Measurements from ENCODE around the gene PSMD13.
"Not testable (repeated sequence)": the region's sequence is repeated elsewhere in the genome, so short reads cannot be mapped to it uniquely, and the experiment has no call there.

PSMD13 gene

GRCh38 chr11:214083-214482 lies 22.7 kb upstream of the PSMD13 start:
- no peak for DNase-seq (ENCODE audit: low read depth)
- TF ChIP-seq, protein P1, sequence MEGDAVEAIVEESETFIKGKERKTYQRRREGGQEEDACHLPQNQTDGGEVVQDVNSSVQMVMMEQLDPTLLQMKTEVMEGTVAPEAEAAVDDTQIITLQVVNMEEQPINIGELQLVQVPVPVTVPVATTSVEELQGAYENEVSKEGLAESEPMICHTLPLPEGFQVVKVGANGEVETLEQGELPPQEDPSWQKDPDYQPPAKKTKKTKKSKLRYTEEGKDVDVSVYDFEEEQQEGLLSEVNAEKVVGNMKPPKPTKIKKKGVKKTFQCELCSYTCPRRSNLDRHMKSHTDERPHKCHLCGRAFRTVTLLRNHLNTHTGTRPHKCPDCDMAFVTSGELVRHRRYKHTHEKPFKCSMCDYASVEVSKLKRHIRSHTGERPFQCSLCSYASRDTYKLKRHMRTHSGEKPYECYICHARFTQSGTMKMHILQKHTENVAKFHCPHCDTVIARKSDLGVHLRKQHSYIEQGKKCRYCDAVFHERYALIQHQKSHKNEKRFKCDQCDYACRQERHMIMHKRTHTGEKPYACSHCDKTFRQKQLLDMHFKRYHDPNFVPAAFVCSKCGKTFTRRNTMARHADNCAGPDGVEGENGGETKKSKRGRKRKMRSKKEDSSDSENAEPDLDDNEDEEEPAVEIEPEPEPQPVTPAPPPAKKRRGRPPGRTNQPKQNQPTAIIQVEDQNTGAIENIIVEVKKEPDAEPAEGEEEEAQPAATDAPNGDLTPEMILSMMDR (conservative IDR thresholded peaks at IDR 0.05; ENCODE audit: low read depth, low read length), result no peak
- H3K4me3 ChIP-seq (ENCODE audit: low read depth, low read length), result no peak overlapping the region

DNA sequence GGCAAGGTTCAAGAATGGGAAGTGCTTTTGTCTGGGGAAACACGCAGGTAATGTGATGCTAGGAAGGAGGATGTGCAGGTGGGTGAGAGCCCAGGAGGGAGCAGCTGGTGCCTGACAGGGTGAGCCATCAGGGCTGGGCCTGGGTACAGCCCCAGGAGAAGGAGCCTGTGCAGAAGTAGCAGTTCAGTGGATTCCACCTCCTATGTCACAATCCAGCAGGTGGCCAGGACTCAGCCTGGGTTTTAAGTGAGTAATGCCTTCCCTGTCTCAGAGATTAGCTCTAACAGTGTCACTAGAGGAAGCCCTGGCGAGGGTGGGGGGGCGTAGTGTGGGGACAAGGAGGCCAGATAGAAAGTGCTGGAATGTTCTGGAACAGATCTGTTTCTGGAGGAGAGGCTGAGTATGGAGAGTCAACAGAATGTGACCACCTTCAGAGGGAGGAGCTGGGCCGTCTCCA lies 21.2 kb upstream of the PSMD13 start:
- DNase-seq (ENCODE audit: low read depth), result no peak
- TF ChIP-seq, protein P1 (conservative IDR thresholded peaks at IDR 0.05; ENCODE audit: low read depth, low read length), result no peak
- H3K4me3 ChIP-seq (ENCODE audit: low read depth, low read length), result no peak overlapping the region

GRCh38 chr11:216081-216974 lies 20.4 kb upstream of the PSMD13 start:
- H3K4me3 ChIP-seq (ENCODE audit: low read depth, low read length), result no peak overlapping the region
- no peak for DNase-seq (ENCODE audit: low read depth)
- TF ChIP-seq, protein P1 (conservative IDR thresholded peaks at IDR 0.05; ENCODE audit: low read depth, low read length), result no peak

DNA sequence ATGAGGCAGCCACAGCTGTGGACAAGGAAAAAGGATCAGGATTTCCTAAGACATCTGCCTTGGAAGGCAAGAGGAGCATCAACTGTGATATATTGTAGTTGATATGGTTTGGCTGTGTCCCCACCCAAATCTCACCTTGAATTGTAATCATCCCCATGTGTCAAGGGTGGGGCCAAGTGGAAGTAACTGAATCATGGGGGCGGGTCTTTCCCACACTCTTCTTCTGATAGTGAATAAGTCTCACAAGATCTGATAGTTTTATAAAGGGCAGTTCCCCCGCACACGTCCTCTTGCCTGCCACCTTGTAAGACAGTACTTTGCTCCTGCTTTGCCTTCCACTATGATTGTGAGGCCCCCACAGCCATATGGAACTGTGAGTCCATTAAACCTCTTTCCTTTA lies 19.1 kb upstream of the PSMD13 start:
- H3K4me3 ChIP-seq (ENCODE audit: low read depth, low read length), result no peak overlapping the region
- TF ChIP-seq, protein P1 (conservative IDR thresholded peaks at IDR 0.05; ENCODE audit: low read depth, low read length), result no peak
- DNase-seq (ENCODE audit: low read depth), result no peak

DNA sequence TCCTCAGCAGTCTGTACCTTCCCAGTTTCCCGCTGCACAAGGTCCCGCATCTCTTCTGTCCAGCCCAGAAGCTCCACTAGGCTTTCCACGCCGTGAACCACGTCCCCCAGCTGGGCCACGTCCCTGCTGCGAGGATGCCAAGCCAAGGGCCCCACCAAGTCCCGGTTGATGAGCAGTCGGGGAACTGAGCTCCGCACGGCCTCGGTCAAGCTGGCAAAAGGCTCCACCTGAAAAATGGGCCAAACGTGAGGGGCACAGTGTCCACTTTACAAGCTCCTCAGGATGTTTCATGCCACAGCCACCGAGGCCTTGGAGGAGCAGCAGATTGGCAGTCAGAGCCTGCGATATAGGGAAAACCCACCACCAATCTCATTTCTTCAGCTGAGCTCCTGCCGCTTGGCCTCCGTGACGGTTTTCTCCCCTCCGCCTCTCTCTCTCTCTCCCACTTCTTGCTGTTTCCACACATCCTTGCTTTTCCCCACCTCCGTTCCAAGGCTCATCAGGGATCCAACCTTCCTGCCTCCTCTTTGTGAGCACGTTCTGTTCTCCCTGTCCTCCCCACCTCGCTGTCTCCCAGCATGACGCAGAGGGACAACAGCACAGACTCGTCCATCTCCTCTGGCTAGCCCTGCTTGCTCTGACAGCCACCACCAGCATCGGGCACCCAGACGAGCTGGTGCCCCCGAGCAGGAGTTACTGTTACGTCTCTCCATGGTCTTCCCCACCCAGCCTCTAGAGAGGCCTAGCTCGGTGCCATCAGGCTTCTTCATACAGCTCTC lies 17.8 kb upstream of the PSMD13 start:
- no peak for DNase-seq (ENCODE audit: low read depth)
- TF ChIP-seq, protein P1 (conservative IDR thresholded peaks at IDR 0.05; ENCODE audit: low read depth, low read length), result no peak
- H3K4me3 ChIP-seq (ENCODE audit: low read depth, low read length), result no peak overlapping the region

GRCh38 chr11:220641-221215 lies 16.0 kb upstream of the PSMD13 start:
- DNase-seq (ENCODE audit: low read depth); H3K4me3 ChIP-seq (ENCODE audit: low read depth, low read length): not testable (repeated sequence)

- DNase-seq (ENCODE audit: low read depth), result no peak
- TF ChIP-seq, protein P1 (conservative IDR thresholded peaks at IDR 0.05; ENCODE audit: low read depth, low read length), result no peak
- no peak overlapping the region for H3K4me3 ChIP-seq (ENCODE audit: low read depth, low read length)
These were observed 15.2 kb upstream of the PSMD13 start for GRCh38 chr11:221539-221938.
